SH-SY5Y (cell line): Measurements from ENCODE around the gene MUC15.

Experiments used
- GATA2 ChIP-seq: IDR thresholded peaks from 2 replicates; pipeline ENCODE4 v1.6.1; 2011; ENCODE audit warnings: mild to moderate bottlenecking, low read depth, low read length
- GATA3 ChIP-seq: IDR thresholded peaks from 2 replicates; pipeline ENCODE4 v1.6.1; 2011; ENCODE audit warnings: low read depth, mild to moderate bottlenecking, low read length, moderate library complexity

GRCh38 chr11:26537341-26537740 is 34.7 kb downstream of the MUC15 start:
- TF ChIP-seq GATA3 (no peak), GATA2 (no peak)
